ENCODE results near the gene CASKIN1.
"Not testable (repeated sequence)": the region's sequence is repeated elsewhere in the genome, so short reads cannot be mapped to it uniquely, and the experiment has no call there.

Gene CASKIN1

GRCh38 chr16:2210009-2210332, 13.6 kb upstream of the CASKIN1 start:
- no peak for DNase-seq

DNA sequence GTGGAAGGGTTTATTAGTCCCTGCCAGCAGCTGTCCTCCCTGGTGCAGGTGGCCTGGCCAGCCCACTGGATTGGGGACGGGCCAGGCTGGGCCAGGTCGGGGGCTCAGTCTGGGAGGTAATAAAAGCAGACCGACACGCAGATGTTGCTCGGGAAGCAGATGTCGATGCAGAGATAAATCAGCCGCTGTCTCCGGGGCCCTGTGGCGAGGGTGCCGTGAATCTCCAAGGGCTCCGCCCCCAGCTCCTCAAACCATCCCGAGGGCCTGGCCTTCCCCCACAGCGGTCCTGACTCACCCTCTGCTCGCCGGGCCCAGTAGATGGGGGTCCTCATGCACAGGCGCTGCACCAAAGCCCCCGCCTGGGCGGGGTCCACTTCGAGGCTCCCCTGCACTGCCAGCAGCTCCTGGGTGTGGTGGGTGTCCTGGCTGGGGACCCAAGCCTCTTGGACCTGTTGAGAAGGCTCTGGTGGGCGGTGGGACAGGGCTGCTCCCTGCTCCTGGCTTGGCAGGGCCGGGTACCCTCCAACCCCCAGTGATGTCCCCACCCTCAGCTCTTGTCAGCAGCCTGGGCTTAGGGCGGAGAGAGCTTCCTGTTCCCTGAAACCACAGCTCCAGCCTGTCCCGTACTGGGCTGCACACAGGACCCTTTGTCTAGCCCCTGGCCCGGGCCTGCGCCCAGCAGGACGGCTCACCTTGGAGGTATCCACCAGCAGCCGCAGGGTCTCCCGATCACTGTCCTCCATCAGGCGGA, 13.0 kb upstream of the CASKIN1 start:
- DNase-seq = no peak

DNA sequence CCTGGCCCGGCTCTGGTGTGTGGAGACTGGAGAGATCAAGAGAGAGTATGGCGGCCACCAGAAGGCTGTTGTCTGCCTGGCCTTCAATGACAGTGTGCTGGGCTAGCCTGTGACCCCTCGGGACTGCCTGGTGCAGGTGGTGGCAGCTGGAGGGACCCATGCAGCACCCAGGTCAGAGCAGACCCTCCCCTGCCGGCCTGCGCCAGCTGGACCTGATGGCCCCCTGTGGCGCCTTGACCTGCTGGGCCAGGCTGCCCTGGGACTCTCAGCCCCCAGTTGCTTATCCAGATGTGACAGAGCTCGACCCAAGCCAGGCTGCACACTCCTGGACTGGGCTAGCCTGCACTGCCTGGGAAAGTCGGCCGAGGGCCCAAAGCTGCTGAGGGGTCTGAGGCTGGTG, 12.4 kb upstream of the CASKIN1 start:
- DNase-seq = no peak

- no peak for DNase-seq
Observed at GRCh38 chr16:2208308-2208707, 11.9 kb upstream of the CASKIN1 start.

GRCh38 chr16:2207872-2208271, 11.5 kb upstream of the CASKIN1 start:
- no peak for DNase-seq

- DNase-seq = no peak
Observed at GRCh38 chr16:2206780-2207433, 10.5 kb upstream of the CASKIN1 start.

DNA sequence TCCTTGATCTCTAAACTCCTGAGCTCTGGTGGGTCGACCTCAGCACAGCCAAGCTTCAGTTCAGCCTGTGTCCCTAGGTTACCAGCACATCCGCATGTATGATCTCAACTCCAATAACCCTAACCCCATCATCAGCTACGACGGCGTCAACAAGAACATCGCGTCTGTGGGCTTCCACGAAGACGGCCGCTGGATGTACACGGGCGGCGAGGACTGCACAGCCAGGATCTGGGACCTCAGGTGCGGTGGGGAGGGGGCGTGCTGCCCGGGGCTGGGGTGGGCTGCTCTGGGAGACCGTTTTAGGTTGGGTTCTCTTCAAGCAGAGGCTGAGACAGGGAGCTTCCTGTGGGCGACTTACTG, 10.0 kb upstream of the CASKIN1 start:
- no peak for DNase-seq

DNA sequence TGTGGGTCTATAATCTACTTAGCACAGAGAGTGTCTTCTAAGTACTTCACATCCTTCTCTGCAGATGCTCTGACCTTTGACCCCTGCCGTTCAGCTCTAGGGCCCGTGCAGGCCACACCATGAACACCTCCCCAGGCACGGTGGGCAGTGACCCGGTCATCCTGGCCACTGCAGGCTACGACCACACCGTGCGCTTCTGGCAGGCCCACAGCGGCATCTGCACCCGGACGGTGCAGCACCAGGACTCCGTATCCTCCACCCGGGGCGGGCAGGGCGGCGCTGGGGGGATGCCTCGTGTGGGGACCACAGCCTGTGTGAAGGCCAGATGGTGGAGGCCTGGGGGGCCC, 9.5 kb upstream of the CASKIN1 start:
- DNase-seq = no peak

DNA sequence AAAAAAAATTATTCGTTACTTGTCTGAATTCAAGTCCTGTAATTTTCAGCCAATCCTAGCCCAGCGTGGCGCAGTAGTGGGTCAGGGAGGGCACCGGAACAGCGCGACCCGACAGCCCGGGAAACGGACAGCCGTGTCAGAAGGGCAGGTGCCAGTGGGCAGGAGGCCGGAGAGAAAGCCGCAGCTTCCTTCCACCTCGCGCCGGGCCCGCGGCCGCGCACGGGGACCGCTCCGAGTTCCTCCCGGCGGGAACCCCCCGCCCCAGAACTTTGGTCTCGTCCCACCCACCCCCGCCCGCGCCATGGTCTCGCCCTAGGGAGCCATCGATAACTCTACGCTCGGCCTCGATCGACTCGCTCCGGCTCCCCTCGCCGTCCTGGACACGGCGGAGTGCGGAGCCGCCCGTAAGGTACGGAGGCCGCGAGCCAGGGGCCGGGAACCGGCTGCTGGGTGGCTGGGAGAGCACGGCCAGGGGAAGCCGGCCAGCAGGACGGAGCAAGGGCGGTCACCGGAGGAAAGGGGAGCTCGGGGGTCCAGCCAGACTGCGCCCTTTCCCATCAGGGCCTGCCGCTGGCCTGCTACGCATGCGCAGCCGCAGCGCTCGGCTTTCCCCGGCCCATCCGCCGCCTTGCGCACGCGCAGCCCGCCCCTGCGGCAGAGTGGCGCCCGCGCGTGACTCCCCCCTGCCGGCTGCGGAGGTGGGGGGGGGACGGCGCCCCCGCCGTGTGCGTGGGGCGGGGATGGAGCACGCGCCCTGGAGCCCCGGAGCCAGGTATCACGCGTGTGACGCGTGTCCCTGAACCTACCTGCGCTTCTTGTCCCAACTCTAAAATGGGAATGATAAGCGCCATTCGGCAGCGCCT, 8.9 kb upstream of the CASKIN1 start, which contains the start of gene MLST8:
TSS of gene MLST8 (plus strand) at position 351 of the 863 bp plus-strand sequence. CDS start 632 bp downstream, outside the sequence.
- DNase-seq = peak; percentile 43

GRCh38 chr16:2204416-2205103, 8.2 kb upstream of the CASKIN1 start:
- no peak for DNase-seq

- DNase-seq = not testable (repeated sequence)
Observed at GRCh38 chr16:2203119-2203688, 6.8 kb upstream of the CASKIN1 start.

GRCh38 chr16:2200313-2200712, 3.9 kb upstream of the CASKIN1 start:
- DNase-seq = no peak

- no peak for DNase-seq
Observed at GRCh38 chr16:2199621-2200139, 3.3 kb upstream of the CASKIN1 start.

DNA sequence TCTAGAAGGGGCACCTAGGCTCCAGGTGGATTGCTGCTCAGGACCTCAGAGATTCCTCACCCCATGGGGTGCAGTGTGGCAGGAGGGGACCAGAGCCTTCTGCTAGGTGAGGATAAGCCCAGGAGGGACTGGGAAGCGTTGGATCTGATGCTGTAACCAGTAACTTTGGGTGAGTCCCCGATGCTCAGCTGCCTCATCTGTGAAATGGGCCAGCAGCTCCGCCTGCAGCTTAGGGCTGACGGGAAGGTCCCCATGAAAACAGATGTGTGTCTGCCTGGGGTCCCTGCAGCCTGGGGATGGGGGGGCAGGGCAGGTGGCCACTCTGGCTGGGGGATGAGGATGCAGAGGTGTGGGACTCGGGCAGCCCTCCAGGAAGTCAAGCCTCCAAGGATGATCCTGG, 2.7 kb upstream of the CASKIN1 start:
- DNase-seq = no peak

DNA sequence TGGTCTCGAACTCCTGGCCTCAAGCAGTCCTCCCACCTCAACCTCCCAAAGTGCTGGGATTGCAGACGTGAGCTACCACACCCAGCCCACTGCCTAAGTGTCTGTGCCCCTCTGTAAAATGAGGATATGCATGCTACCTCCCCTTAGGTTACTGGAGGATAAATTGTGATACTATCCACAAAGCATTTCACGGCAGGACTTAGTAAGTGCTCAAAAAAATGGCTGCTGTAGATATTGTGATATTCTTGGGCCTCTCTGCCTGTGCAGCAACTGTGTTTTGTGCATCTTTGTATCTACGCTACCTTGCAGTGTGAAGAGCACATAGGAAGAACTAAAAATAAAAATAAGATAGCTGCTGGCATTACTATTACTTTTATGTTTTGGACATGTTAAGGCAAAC, 1.9 kb upstream of the CASKIN1 start:
- no peak for DNase-seq

DNA sequence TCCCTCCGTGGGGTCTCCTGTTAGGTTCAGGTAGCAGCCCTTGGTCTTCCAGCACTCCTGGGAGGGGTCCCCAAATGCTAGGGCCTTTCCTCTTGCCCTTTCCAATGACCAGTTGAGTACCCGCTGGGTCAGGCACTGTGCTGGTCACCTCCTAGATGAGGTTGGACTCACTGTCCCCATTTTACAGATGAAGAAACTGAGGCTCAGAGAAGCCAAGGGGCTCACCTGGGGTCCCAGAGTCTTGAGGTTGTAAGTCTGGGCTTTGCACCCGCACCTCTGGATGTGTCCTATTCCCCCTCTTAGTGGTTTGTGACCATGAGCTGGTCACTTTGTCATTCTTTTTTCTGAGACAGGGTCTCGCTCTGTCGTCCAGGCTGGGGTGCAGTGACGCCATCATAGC, 1.4 kb upstream of the CASKIN1 start:
- no peak for DNase-seq

DNA sequence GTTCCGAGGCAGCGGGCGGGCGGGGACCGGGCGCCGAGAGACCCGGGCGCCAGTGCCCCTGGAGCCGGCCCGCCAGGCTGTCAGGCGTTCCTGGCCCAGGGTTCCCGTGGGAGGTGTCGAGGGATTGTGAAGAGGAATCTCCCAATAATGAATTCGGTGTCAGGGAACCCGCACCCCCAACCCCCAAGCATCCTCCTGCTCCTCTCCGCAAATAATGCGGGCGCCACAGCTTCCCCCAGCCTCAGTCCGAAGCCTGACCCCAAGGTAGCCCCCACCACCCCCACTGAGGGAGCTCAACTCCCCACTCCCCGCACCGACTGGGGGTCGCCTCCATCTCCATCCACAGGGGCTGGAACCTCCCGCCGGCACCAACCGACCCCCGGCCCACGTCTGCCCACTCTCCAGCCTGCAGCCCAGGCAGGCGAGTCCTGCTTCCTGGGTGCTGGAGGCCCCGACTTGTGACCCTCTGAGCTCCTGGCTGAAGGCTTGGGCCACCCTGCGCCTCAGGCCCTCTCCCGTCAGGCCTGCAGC, 641 bp upstream of the CASKIN1 start:
- DNase-seq = no peak

DNA sequence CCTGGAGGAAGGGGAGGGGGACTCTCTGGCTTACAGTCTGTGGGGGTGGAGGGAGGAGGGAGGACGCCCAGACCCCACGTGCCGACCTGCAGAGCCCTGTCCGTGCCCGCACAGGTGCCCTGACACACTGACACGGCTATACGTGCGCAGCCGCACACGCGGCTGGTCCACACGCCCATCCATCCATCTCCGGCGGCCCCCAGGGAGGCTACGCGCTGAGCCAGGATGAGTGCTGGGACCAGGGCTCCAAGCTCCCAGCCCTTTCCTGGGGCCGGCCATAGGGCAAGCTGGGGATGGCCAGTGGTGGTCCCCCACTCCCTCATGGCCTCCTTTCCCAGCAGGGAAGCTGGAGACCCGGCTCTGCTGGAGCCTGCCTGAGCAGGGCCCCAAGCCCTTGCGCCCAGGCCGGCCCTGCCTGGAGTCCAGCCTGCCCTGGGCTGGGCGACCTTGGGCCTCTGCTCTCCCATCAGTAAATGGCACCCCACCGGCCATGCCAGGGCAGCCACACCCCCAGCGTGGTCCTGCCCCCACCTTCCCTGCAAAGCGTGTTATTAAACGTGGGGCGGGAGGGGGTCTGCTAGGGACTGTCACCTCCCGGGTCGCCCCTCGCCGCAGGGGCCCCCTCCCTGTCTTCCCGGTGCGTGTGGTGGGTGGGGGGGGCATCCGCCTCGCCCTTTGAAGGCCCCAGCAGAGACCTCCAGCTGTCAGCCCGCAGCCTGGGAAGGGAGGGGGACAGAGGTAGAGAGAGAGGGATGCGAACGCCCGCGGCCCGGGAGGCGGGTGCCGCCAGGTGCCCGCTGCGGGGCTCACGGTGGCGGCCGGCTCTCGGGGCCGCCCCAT, 863 bp downstream of the CASKIN1 start:
- DNase-seq = no peak

GRCh38 chr16:2194852-2195321, 1.5 kb downstream of the CASKIN1 start:
- no peak for DNase-seq

DNA sequence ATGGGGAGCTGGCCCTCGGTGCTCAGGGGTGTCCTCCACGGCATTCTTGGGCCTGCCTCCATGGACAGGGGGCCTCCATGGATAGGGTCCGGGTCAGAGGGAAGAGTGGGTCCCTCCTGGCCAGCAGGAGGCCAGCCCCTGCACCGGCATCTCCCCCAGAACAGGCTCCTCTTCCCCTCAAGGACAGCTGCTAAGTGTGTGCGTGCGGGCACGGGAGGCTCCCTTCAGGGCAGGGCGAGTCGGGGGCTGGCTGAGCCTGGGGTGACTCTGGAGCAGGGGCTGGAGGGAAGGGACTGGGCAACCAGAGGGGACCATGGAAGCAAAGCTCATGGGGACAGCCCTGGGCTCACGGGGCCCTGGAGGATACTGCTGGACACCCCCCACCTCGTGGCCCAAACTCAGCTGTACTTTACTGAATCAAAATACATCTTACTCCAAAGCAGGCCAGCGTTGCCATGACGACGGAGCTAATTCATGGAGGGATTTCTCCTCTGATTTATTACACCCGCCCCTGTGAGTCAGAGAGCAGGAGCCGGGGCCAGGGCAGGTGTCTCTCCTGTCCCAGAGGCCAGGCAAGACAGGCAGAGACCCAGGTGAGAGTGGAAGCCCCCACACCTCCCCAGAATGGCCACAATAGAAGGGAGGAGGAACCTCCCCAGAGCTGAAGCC, 2.1 kb downstream of the CASKIN1 start:
- DNase-seq = no peak

GRCh38 chr16:2191446-2191706, 5.0 kb downstream of the CASKIN1 start:
- DNase-seq = no peak

All from NCI-H446 treated with DMSO at 0.1 percent for 48 hours (cell line).